IMR-90 (cell line): ENCODE measurements around the gene KRTAP4-12.

Experiments used
- CEBPB ChIP-seq: IDR thresholded peaks from 2 replicates; pipeline ENCODE4 v1.6.1; 2012; ENCODE audit warnings: low read depth, low read length, improper control_type of control experiment
- CHD1 ChIP-seq: IDR thresholded peaks from 2 replicates; pipeline ENCODE4 v1.6.1; 2012; ENCODE audit warnings: low read depth, low read length, improper control_type of control experiment
- CTCF ChIP-seq: conservative IDR thresholded peaks from 2 replicates; pipeline ENCODE4 v1.5.1; 2012; ENCODE audit warnings: mild to moderate bottlenecking, low read depth, low read length, improper control_type of control experiment
- MAFK ChIP-seq: IDR thresholded peaks from 2 replicates; pipeline ENCODE4 v1.6.1; 2012; ENCODE audit warnings: low read depth, low read length, improper control_type of control experiment
- MAZ ChIP-seq: IDR thresholded peaks from 2 replicates; pipeline ENCODE4 v1.6.1; 2012; ENCODE audit warnings: low read depth, mild to moderate bottlenecking, low read length, improper control_type of control experiment, moderate library complexity, borderline replicate concordance
- POLR2A ChIP-seq: IDR thresholded peaks from 2 replicates; pipeline ENCODE4 v1.6.1; 2012; ENCODE audit warnings: mild to moderate bottlenecking, low read depth, low read length
- RAD21 ChIP-seq: IDR thresholded peaks from 2 replicates; pipeline ENCODE4 v1.6.1; 2012; ENCODE audit warnings: low read length, improper control_type of control experiment
- RFX5 ChIP-seq: IDR thresholded peaks from 2 replicates; pipeline ENCODE4 v1.8.0; 2012; ENCODE audit warnings: low read depth, mild to moderate bottlenecking, low read length, moderate library complexity
- SMC3 ChIP-seq: fragments of 150-350 bp; IDR thresholded peaks from 2 replicates; pipeline ENCODE4 v1.6.1; 2016; ENCODE audit warnings: low read depth, mild to moderate bottlenecking, antibody characterized with exemption, low read length, moderate library complexity

- no peak for TF ChIP-seq RFX5
- TF ChIP-seq CHD1: no peak
- no peak for TF ChIP-seq CTCF
- TF ChIP-seq CEBPB: no peak
- TF ChIP-seq SMC3: no peak
- no peak for TF ChIP-seq POLR2A
- no peak for TF ChIP-seq MAFK
- no peak for TF ChIP-seq MAZ
- no peak for TF ChIP-seq RAD21
These were observed 2.2 kb downstream of the KRTAP4-12 start for GRCh38 chr17:41121742-41122141.
